Heart left ventricle (tissue), 13 donors: Measurements from ENCODE around the gene DUSP23.

Source experiments
- CTCF ChIP-seq, 12 donors: fragments of 200-600 bp; sonication (generic) in 4 of 12; IDR thresholded peaks; one replicate each; pipeline versions ENCODE4 v1.5.0 to v1.8.0; 2018 to 2022; ENCODE audit warnings: antibody characterized with exemption in 12 of 12, mild to moderate bottlenecking in 5 of 12
- POLR2A ChIP-seq, 2 donors: fragments of 450-650 bp; IDR thresholded peaks; one replicate each; pipeline ENCODE4 v1.6.1; 2017; ENCODE audit warnings: antibody characterized with exemption in 2 of 2, mild to moderate bottlenecking in 2 of 2, moderate library complexity in 2 of 2
- donor health status: ischemic (EF 13 %, LVEDD 7.1; RV severe dilation, severe dysfunction).
- donor health status: DM: no; HTN: yes; CAD: no.
- donor health status: DM: no; HTN: no; CAD: no.
- donor health status: ischemic (EF 25% LVEDD 6.9; RV normal size, moderate dysfunction).
- donor health status: ischemic (EF 25% LVEDD 5.7; RV mildly dilated, moderate dysfunction).
- donor health status: ischemic (EF 35%, LVEDD 5.7; RV mildly dilated, moderate dysfunction).
- donor health status: nonischemic (EF 11% LVEDD 7.7; RV severe dilation, severe dysfunction).
- donor health status: DM: yes; HTN: yes; CAD: no.
- donor health status: PGD.
- donor health status: ischemic (EF 29% LVEDD 5.4; RV normal size, mild dysfunction).
- donor health status: nonischemic (EF 23%, LVEDD 6.1; RV moderate dilation, normal function).

GRCh38 chr1:159765806-159766205, 15.0 kb upstream of the DUSP23 start:
- TF ChIP-seq CTCF (IDR thresholded peaks at IDR 0.05) (no peak), POLR2A (IDR thresholded peaks at IDR 0.05) (no peak)
